Testis (tissue), 5 donors: ENCODE data around the gene TBX10. TPM values are rescaled to one million over a fixed set of nuclear protein-coding genes. Genes with fewer than 3 reads are reported as not detected.
"Not testable (repeated sequence)": the region's sequence is repeated elsewhere in the genome, so short reads cannot be mapped to it uniquely, and the experiment has no call there.

Source experiments
- DNase-seq: peaks from one replicate; pipeline ENCODE4 v3.0.0-alpha.2; 2019
- H3K27ac ChIP-seq, 2 donors: fragments of 200-600 bp; sonication (generic); one replicate each; pipeline ENCODE4 v1.5.1; 2019
- H3K27me3 ChIP-seq: fragments of 200-600 bp; sonication (generic); one replicate; pipeline ENCODE4 v1.5.1; 2019
- H3K36me3 ChIP-seq: fragments of 200-600 bp; sonication (generic); one replicate; pipeline ENCODE4 v1.5.1; 2017; ENCODE audit warnings: low read depth; ENCODE audit errors: missing control alignments
- H3K4me1 ChIP-seq: fragments of 200-600 bp; sonication (generic); one replicate; pipeline ENCODE4 v1.5.1; 2019
- H3K4me3 ChIP-seq, 2 donors: fragments of 200-600 bp; sonication (generic); one replicate each; pipeline ENCODE4 v1.5.1; 2017 to 2019
- H3K9me3 ChIP-seq: fragments of 200-600 bp; sonication (generic); one replicate; pipeline ENCODE4 v1.5.1; 2017
- POLR2A ChIP-seq: fragments of 450-650 bp; IDR thresholded peaks from one replicate; pipeline ENCODE4 v1.6.1; 2017; ENCODE audit warnings: antibody characterized with exemption, mild to moderate bottlenecking, moderate library complexity
- WGBS, 2 donors: methylation state at CpG; one replicate each; pipeline ENCODE4 v1.1.5; 2018; 5-methylcytosine and 5-hydroxymethylcytosine counted together
- intact Hi-C: fragments of 100-400 bp; cut with DNase I; formaldehyde crosslinking; loops from one replicate; pipeline ENCODE4 v1.15.1; 2023; ENCODE audit warnings: low total_unique reads
- long read RNA-seq, 2 donors: transcript quantifications; one replicate each; lab custom pipeline, GENCODE V29; 2026
- polyA plus RNA-seq: library from polyadenylated mRNA; stranded (reverse); fragments of 350-450 nt; fragmentation: Illumina TruSeq; extraction: RNeasy Lipid Tissue Mini Kit (QIAGEN cat#74804); gene quantifications from one replicate; pipeline ENCODE4 v1.2.3, GENCODE V29; 2014; ENCODE audit warnings: low read depth, low replicate concordance; ENCODE audit not compliant: insufficient read depth
- total RNA-seq, 2 donors: library from RNA; depleted of rRNA; stranded (reverse); fragments of >200 nt; gene quantifications; one replicate each; pipeline ENCODE4 v1.2.3, GENCODE V29; 2016
- TF ChIP-seq, protein P1 (sequence below), 3 experiments: fragments of 450-650 bp in 2 of 3; fragments of 200-600 bp in 1 of 3; sonication (generic) in 1 of 3; IDR thresholded peaks; one replicate each; pipeline ENCODE4 v1.5.1; 2016 to 2019; ENCODE audit warnings: antibody characterized with exemption in 3 of 3, mild to moderate bottlenecking in 2 of 3, moderate library complexity in 1 of 3

The TBX10 gene
- under 1 TPM in 1 of 2 donors, not detected in 1; 0.50 TPM for total RNA-seq
- polyA plus RNA-seq, result not detected
- long read RNA-seq, donor 1, result 0 reads
- long read RNA-seq, donor 2, result 0 reads

DNA sequence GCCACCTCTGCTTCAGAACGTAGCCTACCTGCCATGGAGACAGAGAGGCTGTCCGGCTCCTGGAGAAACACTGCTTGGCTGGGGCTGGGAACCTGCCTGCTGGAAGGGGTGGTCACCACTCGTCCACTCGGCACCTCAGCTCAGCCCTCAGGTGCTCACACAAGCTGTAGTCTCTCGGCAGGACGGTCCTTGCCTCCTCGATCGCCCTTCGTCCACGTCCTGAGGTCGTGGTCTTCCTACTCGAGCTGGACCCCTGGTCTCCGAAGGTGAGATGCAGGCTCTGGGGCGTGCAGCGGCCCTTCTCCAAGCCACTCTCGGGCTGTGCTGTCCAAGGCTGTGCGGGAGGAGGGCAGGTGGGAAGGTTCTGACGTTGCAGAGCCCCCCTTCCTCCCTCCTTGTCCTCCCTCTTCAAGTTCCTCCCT lies at the start of gene TBX10:
TBX10 (minus strand) TSS at position 326 of the 422 bp plus-strand sequence; CDS start at position 35, 291 bp downstream.
- Histone ChIP-seq H3K4me1 (no peaks in the 10 kb centered on the region), H3K4me3 (no peak within 1 kb of the TSS), H3K27me3 (no peaks in the 10 kb centered on the region), H3K27ac (no peak within 1 kb of the TSS), H3K36me3 (no peaks in the 10 kb centered on the region), H3K9me3 (no peaks in the 10 kb centered on the region)
- no peak for DNase-seq
- no peak for TF ChIP-seq POLR2A
- TF ChIP-seq, protein P1, sequence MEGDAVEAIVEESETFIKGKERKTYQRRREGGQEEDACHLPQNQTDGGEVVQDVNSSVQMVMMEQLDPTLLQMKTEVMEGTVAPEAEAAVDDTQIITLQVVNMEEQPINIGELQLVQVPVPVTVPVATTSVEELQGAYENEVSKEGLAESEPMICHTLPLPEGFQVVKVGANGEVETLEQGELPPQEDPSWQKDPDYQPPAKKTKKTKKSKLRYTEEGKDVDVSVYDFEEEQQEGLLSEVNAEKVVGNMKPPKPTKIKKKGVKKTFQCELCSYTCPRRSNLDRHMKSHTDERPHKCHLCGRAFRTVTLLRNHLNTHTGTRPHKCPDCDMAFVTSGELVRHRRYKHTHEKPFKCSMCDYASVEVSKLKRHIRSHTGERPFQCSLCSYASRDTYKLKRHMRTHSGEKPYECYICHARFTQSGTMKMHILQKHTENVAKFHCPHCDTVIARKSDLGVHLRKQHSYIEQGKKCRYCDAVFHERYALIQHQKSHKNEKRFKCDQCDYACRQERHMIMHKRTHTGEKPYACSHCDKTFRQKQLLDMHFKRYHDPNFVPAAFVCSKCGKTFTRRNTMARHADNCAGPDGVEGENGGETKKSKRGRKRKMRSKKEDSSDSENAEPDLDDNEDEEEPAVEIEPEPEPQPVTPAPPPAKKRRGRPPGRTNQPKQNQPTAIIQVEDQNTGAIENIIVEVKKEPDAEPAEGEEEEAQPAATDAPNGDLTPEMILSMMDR (IDR thresholded peaks at IDR 0.05), result no peak
- WGBS, 2 donors, result 69% methylated on average over 8 to 18 of the region's 18 CpGs
- intact Hi-C loops, result no loop called here

DNA sequence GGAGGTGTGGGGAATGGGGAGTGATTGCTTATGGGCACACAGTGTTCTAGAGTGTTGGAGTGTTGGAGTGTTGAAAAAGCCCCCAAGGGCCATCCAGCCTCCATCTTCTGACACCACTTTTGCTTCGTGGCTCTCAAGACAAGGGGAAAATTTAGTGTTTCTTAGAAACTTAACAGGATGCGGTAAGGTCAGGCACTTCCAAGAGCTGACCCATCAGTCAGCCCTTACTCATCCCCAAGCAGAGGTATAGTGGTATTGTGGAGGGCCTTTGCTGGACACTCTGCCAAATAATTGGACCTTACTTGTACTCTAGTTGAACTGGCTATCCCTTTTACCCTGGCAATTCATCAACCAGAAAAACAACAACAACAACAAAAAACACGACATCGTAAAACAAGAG lies 49.6 kb upstream of the TBX10 start:
- TF ChIP-seq POLR2A, result no peak
- TF ChIP-seq, protein P1 (IDR thresholded peaks at IDR 0.05), result no peak
- intact Hi-C loops, result no loop called here
- DNase-seq, result no peak

DNA sequence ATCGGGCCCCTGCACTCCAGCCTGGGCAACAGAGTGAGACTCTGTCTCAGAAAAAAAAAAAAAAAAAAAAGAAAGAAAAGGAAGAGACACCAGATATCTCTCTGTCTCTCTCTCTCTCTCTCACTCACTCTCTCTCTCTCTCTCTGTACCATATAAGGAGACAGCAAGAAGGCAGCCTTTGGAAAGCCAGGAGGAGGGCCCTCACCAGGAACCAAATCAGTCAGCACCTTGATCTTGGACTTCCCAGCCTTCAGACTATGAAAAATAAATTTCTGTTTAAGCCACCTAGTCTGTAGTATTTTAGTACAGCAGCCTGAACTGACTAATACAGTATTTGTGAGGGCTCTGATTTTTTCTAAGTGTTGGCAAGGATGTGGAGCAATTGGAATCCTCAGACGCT lies 48.4 kb upstream of the TBX10 start:
- Histone ChIP-seq H3K4me3 (no peak overlapping the region), H3K27me3 (no peaks in the 10 kb centered on the region), H3K9me3 (no peaks in the 10 kb centered on the region), H3K27ac (no peak overlapping the region), H3K36me3 (no peaks in the 10 kb centered on the region), H3K4me1 (no peaks in the 10 kb centered on the region)
- WGBS, 2 donors, result 83 to 94% methylated on average over 2 of the region's 2 CpGs
- intact Hi-C loops, result no loop called here
- DNase-seq, result no peak
- TF ChIP-seq, protein P1 (IDR thresholded peaks at IDR 0.05), result no peak
- TF ChIP-seq POLR2A, result no peak

More for the DNA sequence above, 49.6 kb upstream of the TBX10 start:
- H3K9me3 ChIP-seq, result no peaks in the 10 kb centered on the region
- H3K27me3 ChIP-seq, result no peaks in the 10 kb centered on the region
- H3K36me3 ChIP-seq, result no peaks in the 10 kb centered on the region
- H3K27ac ChIP-seq, result no peak overlapping the region
- H3K4me3 ChIP-seq, result no peak overlapping the region
- no peaks in the 10 kb centered on the region for H3K4me1 ChIP-seq
- 82 to 84% methylated on average over 4 of the region's 4 CpGs for WGBS, 2 donors

- DNase-seq, H3K4me3 ChIP-seq, H3K36me3 ChIP-seq, intact Hi-C loops, H3K4me1 ChIP-seq, H3K27ac ChIP-seq, H3K9me3 ChIP-seq, H3K27me3 ChIP-seq: not testable (repeated sequence)
- WGBS, 2 donors, result 26 to 29% methylated on average over 8 of the region's 8 CpGs
These were observed 46.2 kb upstream of the TBX10 start for GRCh38 chr11:67685641-67686332.

DNA sequence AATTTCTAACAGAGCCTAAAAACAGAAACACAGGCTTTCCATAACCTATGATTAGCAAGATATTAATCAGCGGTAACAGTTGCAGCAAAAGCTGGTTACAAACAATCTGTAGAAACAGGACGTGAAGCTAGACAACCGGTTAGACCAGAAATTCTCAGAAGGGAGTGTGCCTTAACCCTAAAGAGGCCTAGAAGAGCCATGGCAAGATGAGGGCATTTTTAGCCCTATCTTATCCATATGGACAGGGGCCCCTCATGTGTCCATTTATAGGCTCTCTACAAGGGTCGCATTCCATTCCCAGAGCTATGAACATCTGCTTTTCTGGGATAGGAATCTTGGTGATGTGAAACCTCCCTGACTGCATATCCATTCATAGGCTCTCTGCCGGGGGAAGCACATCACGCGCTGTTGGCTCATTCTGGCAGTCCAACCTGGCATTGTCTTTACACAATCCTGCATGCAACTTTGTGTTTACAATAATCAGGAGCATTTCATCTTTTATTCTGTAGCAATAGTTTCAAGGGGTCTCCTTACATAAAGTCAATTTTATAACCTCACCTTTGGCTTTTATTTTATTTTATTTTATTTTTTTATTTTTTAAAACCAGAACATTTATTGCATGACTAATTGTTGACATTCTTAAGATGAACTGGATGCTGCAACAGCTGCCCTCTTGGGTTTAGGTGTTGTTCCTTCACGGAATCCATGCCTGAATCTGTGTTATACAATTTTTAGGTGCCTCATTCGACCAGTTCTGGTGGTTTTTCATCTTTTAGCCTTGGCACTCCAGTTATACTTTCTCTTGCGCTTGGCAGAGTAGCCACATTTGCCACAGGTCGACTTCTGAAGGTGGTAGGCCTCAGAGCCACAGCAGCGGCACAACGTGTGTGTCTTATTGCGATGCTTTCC lies 42.8 kb upstream of the TBX10 start:
- H3K27me3 ChIP-seq, H3K36me3 ChIP-seq, DNase-seq, H3K27ac ChIP-seq, H3K9me3 ChIP-seq, H3K4me3 ChIP-seq, H3K4me1 ChIP-seq, intact Hi-C loops: not testable (repeated sequence)
- 74 to 77% methylated on average over 14 of the region's 14 CpGs for WGBS, 2 donors
